ENCODE data around the gene B4GALT2. TPM values are rescaled to one million over a fixed set of nuclear protein-coding genes. Genes with fewer than 3 reads are reported as not detected.

The B4GALT2 gene, protein sequence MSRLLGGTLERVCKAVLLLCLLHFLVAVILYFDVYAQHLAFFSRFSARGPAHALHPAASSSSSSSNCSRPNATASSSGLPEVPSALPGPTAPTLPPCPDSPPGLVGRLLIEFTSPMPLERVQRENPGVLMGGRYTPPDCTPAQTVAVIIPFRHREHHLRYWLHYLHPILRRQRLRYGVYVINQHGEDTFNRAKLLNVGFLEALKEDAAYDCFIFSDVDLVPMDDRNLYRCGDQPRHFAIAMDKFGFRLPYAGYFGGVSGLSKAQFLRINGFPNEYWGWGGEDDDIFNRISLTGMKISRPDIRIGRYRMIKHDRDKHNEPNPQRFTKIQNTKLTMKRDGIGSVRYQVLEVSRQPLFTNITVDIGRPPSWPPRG
- 61.7 and 63.1 TPM in 2 replicates for total RNA-seq
- long read RNA-seq, partial matches to known transcripts: 3 of 3 reads
- long read RNA-seq, other reads (novel, unspliced or antisense): 0 of 3 reads

DNA sequence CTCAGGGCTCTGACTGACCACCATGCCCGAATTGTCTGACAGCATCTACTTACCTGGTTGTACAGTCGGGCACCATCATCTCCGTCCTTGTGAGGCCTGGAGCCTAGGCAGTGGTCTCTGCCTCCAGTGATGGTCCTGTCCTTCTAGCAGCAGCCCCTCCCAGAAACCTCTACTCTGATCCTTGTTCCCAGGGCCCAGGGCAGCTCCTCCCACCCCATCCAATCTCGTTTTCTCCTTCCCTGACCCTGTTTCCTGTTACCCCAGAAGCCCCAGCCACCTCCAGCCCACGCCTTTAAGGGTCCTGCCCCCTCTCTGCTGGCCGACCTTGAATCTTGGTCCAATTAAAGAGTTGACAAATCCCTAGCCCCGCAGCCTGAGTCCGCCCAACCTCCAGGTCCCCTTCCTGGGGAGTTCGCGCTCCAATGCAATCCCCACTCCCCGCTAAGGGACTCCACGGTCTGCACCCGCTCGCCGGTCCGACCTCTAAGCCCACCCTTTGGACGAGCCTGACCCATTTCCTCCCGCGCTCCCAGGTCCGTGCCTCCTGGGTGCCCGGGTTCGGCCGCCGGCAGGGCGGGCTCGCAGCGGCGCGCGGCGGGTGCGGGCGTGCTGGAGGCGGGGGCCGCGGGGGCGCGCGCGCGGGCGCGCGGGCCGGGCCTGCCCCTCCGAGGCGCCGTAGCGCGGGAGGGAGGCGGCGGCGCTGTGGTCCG is at the start of gene B4GALT2:
Gene B4GALT2 (plus strand): TSS at position 660 of the 710 bp plus-strand sequence. CDS start 1,951 bp downstream, outside the sequence.
- H3K4me3 Mint-ChIP-seq (ENCODE audit: low read depth): peak within 1 kb of the TSS; percentile 90
- H3K36me3 Mint-ChIP-seq (ENCODE audit: insufficient read depth): peaks cover 18% of the 10 kb centered on the region
- H3K4me1 Mint-ChIP-seq (ENCODE audit: low read depth): peaks cover 36% of the 10 kb centered on the region
- TF ChIP-seq, protein P1, sequence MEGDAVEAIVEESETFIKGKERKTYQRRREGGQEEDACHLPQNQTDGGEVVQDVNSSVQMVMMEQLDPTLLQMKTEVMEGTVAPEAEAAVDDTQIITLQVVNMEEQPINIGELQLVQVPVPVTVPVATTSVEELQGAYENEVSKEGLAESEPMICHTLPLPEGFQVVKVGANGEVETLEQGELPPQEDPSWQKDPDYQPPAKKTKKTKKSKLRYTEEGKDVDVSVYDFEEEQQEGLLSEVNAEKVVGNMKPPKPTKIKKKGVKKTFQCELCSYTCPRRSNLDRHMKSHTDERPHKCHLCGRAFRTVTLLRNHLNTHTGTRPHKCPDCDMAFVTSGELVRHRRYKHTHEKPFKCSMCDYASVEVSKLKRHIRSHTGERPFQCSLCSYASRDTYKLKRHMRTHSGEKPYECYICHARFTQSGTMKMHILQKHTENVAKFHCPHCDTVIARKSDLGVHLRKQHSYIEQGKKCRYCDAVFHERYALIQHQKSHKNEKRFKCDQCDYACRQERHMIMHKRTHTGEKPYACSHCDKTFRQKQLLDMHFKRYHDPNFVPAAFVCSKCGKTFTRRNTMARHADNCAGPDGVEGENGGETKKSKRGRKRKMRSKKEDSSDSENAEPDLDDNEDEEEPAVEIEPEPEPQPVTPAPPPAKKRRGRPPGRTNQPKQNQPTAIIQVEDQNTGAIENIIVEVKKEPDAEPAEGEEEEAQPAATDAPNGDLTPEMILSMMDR (IDR thresholded peaks at IDR 0.05; ENCODE audit: unreplicated experiment): no peak
- no peaks in the 10 kb centered on the region for H3K27me3 Mint-ChIP-seq
- H3K9me3 Mint-ChIP-seq (ENCODE audit: low read depth): no peaks in the 10 kb centered on the region
- DNase-seq (ENCODE audit: low spot score, unreplicated experiment): peak; percentile 34
- peak within 1 kb of the TSS; percentile 86 for H3K27ac Mint-ChIP-seq

GRCh38 chr1:43930168-43930948 is 48.7 kb upstream of the B4GALT2 start:
- H3K4me3 Mint-ChIP-seq (ENCODE audit: low read depth): no peak overlapping the region

GRCh38 chr1:43930949-43931275 is 48.1 kb upstream of the B4GALT2 start:
- no peaks in the 10 kb centered on the region for H3K36me3 Mint-ChIP-seq (ENCODE audit: insufficient read depth)
- no peaks in the 10 kb centered on the region for H3K9me3 Mint-ChIP-seq (ENCODE audit: low read depth)
- H3K27me3 Mint-ChIP-seq: peaks cover 28% of the 10 kb centered on the region
- TF ChIP-seq, protein P1 (IDR thresholded peaks at IDR 0.05; ENCODE audit: unreplicated experiment): no peak
- DNase-seq (ENCODE audit: low spot score, unreplicated experiment): no peak
- peaks cover 6% of the 10 kb centered on the region for H3K4me1 Mint-ChIP-seq (ENCODE audit: low read depth)
- H3K27ac Mint-ChIP-seq: no peak overlapping the region
- no peak overlapping the region for H3K4me3 Mint-ChIP-seq (ENCODE audit: low read depth)

More at GRCh38 chr1:43930168-43930948, 48.7 kb upstream of the B4GALT2 start:
- peaks cover 28% of the 10 kb centered on the region for H3K27me3 Mint-ChIP-seq
- no peak for DNase-seq (ENCODE audit: low spot score, unreplicated experiment)
- TF ChIP-seq, protein P1 (IDR thresholded peaks at IDR 0.05; ENCODE audit: unreplicated experiment): peak; percentile 66
- H3K4me1 Mint-ChIP-seq (ENCODE audit: low read depth): peaks cover 6% of the 10 kb centered on the region
- no peaks in the 10 kb centered on the region for H3K36me3 Mint-ChIP-seq (ENCODE audit: insufficient read depth)
- no peaks in the 10 kb centered on the region for H3K9me3 Mint-ChIP-seq (ENCODE audit: low read depth)
- no peak overlapping the region for H3K27ac Mint-ChIP-seq

- TF ChIP-seq, protein P1 (IDR thresholded peaks at IDR 0.05; ENCODE audit: unreplicated experiment): no peak
- no peak overlapping the region for H3K4me3 Mint-ChIP-seq (ENCODE audit: low read depth)
- no peaks in the 10 kb centered on the region for H3K36me3 Mint-ChIP-seq (ENCODE audit: insufficient read depth)
- peaks cover 28% of the 10 kb centered on the region for H3K27me3 Mint-ChIP-seq
- H3K27ac Mint-ChIP-seq: no peak overlapping the region
- no peak for DNase-seq (ENCODE audit: low spot score, unreplicated experiment)
- peaks cover 6% of the 10 kb centered on the region for H3K4me1 Mint-ChIP-seq (ENCODE audit: low read depth)
- H3K9me3 Mint-ChIP-seq (ENCODE audit: low read depth): no peaks in the 10 kb centered on the region
These were observed 47.0 kb upstream of the B4GALT2 start for GRCh38 chr1:43931711-43932660.
